Erythroblast (primary cell): ENCODE measurements around the gene FTSJ1.

Experiments used
- GATA1 ChIP-seq: IDR thresholded peaks from 2 replicates; pipeline ENCODE4 v1.6.1; 2011; ENCODE audit warnings: low read depth, mild to moderate bottlenecking, control low read depth, low read length, moderate library complexity
- POLR2A ChIP-seq: IDR thresholded peaks from 2 replicates; pipeline ENCODE4 v1.6.1; 2011; ENCODE audit warnings: mild to moderate bottlenecking, low read length

DNA sequence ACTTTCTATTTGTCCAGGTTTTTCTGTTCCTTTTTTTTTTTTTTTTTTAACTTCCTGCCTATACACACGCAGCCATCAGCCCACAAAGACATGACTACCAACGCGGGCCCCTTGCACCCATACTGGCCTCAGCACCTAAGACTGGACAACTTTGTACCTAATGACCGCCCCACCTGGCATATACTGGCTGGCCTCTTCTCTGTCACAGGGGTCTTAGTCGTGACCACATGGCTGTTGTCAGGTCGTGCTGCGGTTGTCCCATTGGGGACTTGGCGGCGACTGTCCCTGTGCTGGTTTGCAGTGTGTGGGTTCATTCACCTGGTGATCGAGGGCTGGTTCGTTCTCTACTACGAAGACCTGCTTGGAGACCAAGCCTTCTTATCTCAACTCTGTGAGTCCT lies 47.7 kb downstream of the FTSJ1 start:
- no peak for TF ChIP-seq POLR2A
- TF ChIP-seq GATA1 = no peak
